Fibroblast of lung (primary cell): Measurements from ENCODE around the gene ARL15.

ENCODE experiments used
- CTCF ChIP-seq, 2 donors: IDR thresholded peaks in 1 of 2; conservative IDR thresholded peaks in 1 of 2; 1 replicate in 1 of 2; 2 replicates in 1 of 2; pipeline ENCODE4 v1.5.1; 2011 to 2012; ENCODE audit warnings: low read length in 2 of 2, control low read depth in 1 of 2, inconsistent platforms in 1 of 2, low read depth in 1 of 2, mild to moderate bottlenecking in 1 of 2
- EZH2 ChIP-seq: IDR thresholded peaks from 2 replicates; pipeline ENCODE4 v1.5.1; 2012; ENCODE audit warnings: low read length, control low read depth, mild to moderate bottlenecking; ENCODE audit errors: missing control alignments

GRCh38 chr5:53929152-53929551, 381.2 kb downstream of the ARL15 start:
- TF ChIP-seq CTCF (conservative IDR thresholded peaks at IDR 0.05 in 1 of 2, IDR thresholded peaks at IDR 0.05 in 1 of 2; ENCODE audit: low read depth in 1 of 2, low read length in 2 of 2) = no peak
- TF ChIP-seq EZH2 = no peak
